HCT116 (cell line): ENCODE measurements around the gene FMNL1. TPM values are rescaled to one million over a fixed set of nuclear protein-coding genes. Genes with fewer than 3 reads are reported as not detected.

Experiments
- ATAC-seq: fragments of 200-7000 bp; cut with Tn5 transposase; 2 replicates; pipeline ENCODE4 v1.9.1; 2020; ENCODE audit warnings: mild to moderate bottlenecking, moderate library complexity
- BruUV-seq: library from RNA; stranded (reverse); fragments of 400-500 nt; replicated peaks from 2 replicates; lab custom pipeline; 2021; lab: Mats Ljungman, UMichigan
- CTCF ChIA-PET: fragments of 300-600 bp; sonication (Branson Sonifier 250); formaldehyde crosslinking; loops from one replicate; lab custom pipeline; 2021; ENCODE audit warnings: antibody characterized with exemption; lab: Charles Lee
- POLR2A ChIA-PET: fragments of 300-600, 350-600 bp; sonication (Branson Sonifier 250); formaldehyde crosslinking; loops from one replicate; lab custom pipeline; 2021; ENCODE audit warnings: antibody characterized with exemption; lab: Charles Lee
- RAD21 ChIA-PET, 2 experiments: fragments of 300-600 bp; sonication (Branson Sonifier 250); formaldehyde crosslinking; loops; one replicate each; lab custom pipeline; 2023; ENCODE audit warnings: low total read pairs in 2 of 2; ENCODE audit not compliant: uncharacterized antibody in 2 of 2, unreplicated experiment in 2 of 2, low non-redundant PET in 1 of 2; lab: Charles Lee
- DNase-seq: peaks from one replicate; pipeline ENCODE4 v3.0.0-alpha.2; 2010; ENCODE audit warnings: low read depth, low spot score
- H2AFZ ChIP-seq: fragments of 200-600 bp; shearing (Covaris generic), sonication (generic); 2 replicates; pipeline ENCODE4 v1.6.1; 2017; ENCODE audit warnings: low read depth, mixed run types, mixed read lengths, antibody characterized with exemption, low read length; ENCODE audit not compliant: poor library complexity, severe bottlenecking
- H3K27ac ChIP-seq: 2 replicates; pipeline ENCODE4 v1.5.1; 2012; ENCODE audit warnings: low read depth, low read length
- H3K27me3 ChIP-seq: fragments of 200-600 bp; sonication (generic); 2 replicates; pipeline ENCODE4 v1.6.1; 2016; ENCODE audit warnings: mixed run types, low read length, mixed read lengths; ENCODE audit not compliant: insufficient read depth
- H3K36me3 ChIP-seq, 2 experiments: fragments of 200-500 bp in 1 of 2; fragments of 200-600 bp in 1 of 2; sonication (Bioruptor generic) in 1 of 2; sonication (generic) in 1 of 2; 2 replicates each; pipeline versions ENCODE4 v1.5.1 to v1.6.1; 2014 to 2016; ENCODE audit warnings: low read length in 2 of 2, inconsistent platforms in 1 of 2, mixed read lengths in 1 of 2, mixed run types in 1 of 2; ENCODE audit not compliant: insufficient read depth in 2 of 2, control insufficient read depth in 1 of 2
- H3K4me1 ChIP-seq, 2 experiments: fragments of 200-600 bp in 1 of 2; sonication (generic) in 1 of 2; 2 replicates each; pipeline versions ENCODE4 v1.5.1 to v1.6.1; 2012 to 2017; ENCODE audit warnings: low read length in 2 of 2, inconsistent platforms in 1 of 2, mild to moderate bottlenecking in 1 of 2, mixed read lengths in 1 of 2, mixed run types in 1 of 2, moderate library complexity in 1 of 2; ENCODE audit not compliant: insufficient read depth in 2 of 2, control insufficient read depth in 1 of 2
- H3K4me2 ChIP-seq: fragments of 200-600 bp; sonication (generic); 2 replicates; pipeline ENCODE4 v1.6.1; 2017; ENCODE audit warnings: mixed run types, low read length, mixed read lengths
- H3K4me3 ChIP-seq, 2 experiments: fragments of 200-600 bp in 1 of 2; sonication (generic) in 1 of 2; replicated peaks in 1 of 2; 2 replicates each; pipeline ENCODE4 v1.5.1; 2011 to 2016; ENCODE audit warnings: low read length in 2 of 2, control low read depth in 1 of 2, low read depth in 1 of 2, mild to moderate bottlenecking in 1 of 2, mixed read lengths in 1 of 2, mixed run types in 1 of 2
- H3K79me2 ChIP-seq: fragments of 200-600 bp; sonication (generic); 2 replicates; pipeline ENCODE4 v1.6.1; 2017; ENCODE audit warnings: mild to moderate bottlenecking, mixed run types, low read length, moderate library complexity, mixed read lengths; ENCODE audit not compliant: insufficient read depth
- H3K9ac ChIP-seq: fragments of 200-600 bp; sonication (generic); 2 replicates; pipeline ENCODE4 v1.6.1; 2016; ENCODE audit warnings: low read length, mixed read lengths
- H3K9me2 ChIP-seq: fragments of 200-600 bp; sonication (generic), shearing (Covaris generic); 2 replicates; pipeline ENCODE4 v1.6.1; 2017; ENCODE audit warnings: mixed run types, mild to moderate bottlenecking, moderate library complexity; ENCODE audit not compliant: insufficient read depth
- H3K9me3 ChIP-seq, 2 experiments: fragments of 200-500 bp in 1 of 2; fragments of 200-600 bp in 1 of 2; sonication (Bioruptor generic) in 1 of 2; sonication (generic) in 1 of 2; 2 replicates each; pipeline ENCODE4 v1.6.1; 2014 to 2017; ENCODE audit warnings: low read length in 2 of 2, mixed read lengths in 2 of 2, inconsistent platforms in 1 of 2, low read depth in 1 of 2, mild to moderate bottlenecking in 1 of 2, mixed run types in 1 of 2, moderate library complexity in 1 of 2; ENCODE audit not compliant: control insufficient read depth in 1 of 2, insufficient read depth in 1 of 2
- H4K20me1 ChIP-seq: fragments of 200-600 bp; sonication (generic), shearing (Covaris generic); 2 replicates; pipeline ENCODE4 v1.6.1; 2017; ENCODE audit warnings: mixed run types, mild to moderate bottlenecking, moderate library complexity; ENCODE audit not compliant: insufficient read depth
- ATF3 ChIP-seq: IDR thresholded peaks from 2 replicates; pipeline ENCODE4 v1.6.1; 2012
- CBX3 ChIP-seq: IDR thresholded peaks from 2 replicates; pipeline ENCODE4 v1.6.1; 2012; ENCODE audit warnings: low read depth
- CTCF ChIP-seq, 3 experiments: fragments of 200-600 bp in 1 of 3; sonication (generic) in 1 of 3; IDR thresholded peaks in 2 of 3; conservative IDR thresholded peaks in 1 of 3; 2 replicates each; pipeline ENCODE4 v1.5.1; 2012 to 2017; ENCODE audit warnings: low read depth in 2 of 3, low read length in 2 of 3, antibody characterized with exemption in 1 of 3, borderline replicate concordance in 1 of 3, control low read depth in 1 of 3, mild to moderate bottlenecking in 1 of 3, mixed read lengths in 1 of 3, mixed run types in 1 of 3, moderate library complexity in 1 of 3; ENCODE audit not compliant: insufficient read depth in 1 of 3
- EGR1 ChIP-seq: IDR thresholded peaks from 2 replicates; pipeline ENCODE4 v1.6.1; 2012; ENCODE audit warnings: low read depth
- ELF1 ChIP-seq: IDR thresholded peaks from 2 replicates; pipeline ENCODE4 v1.6.1; 2012; ENCODE audit warnings: low read depth, borderline replicate concordance
- EZH2 ChIP-seq: fragments of 200-600 bp; sonication (generic); IDR thresholded peaks from 2 replicates; pipeline ENCODE4 v1.6.1; 2017; ENCODE audit warnings: antibody characterized with exemption, mixed run types
- FOSL1 ChIP-seq: IDR thresholded peaks from 2 replicates; pipeline ENCODE4 v1.6.1; 2012; ENCODE audit warnings: low read depth
- POLR2A ChIP-seq: IDR thresholded peaks from 2 replicates; pipeline ENCODE4 v1.7.0; 2011; ENCODE audit warnings: borderline replicate concordance; ENCODE audit not compliant: insufficient read depth, insufficient read length; ENCODE audit errors: extremely low read depth
- RAD21 ChIP-seq: IDR thresholded peaks from 2 replicates; pipeline ENCODE4 v1.6.1; 2012; ENCODE audit warnings: low read depth, mild to moderate bottlenecking
- SIN3A ChIP-seq: IDR thresholded peaks from 2 replicates; pipeline ENCODE4 v1.6.1; 2012; ENCODE audit warnings: low read depth
- SP1 ChIP-seq: IDR thresholded peaks from 2 replicates; pipeline ENCODE4 v1.6.1; 2012; ENCODE audit warnings: low read depth
- SRF ChIP-seq: IDR thresholded peaks from 2 replicates; pipeline ENCODE4 v1.6.1; 2012; ENCODE audit warnings: low read depth
- TCF7L2 ChIP-seq: IDR thresholded peaks from 2 replicates; pipeline ENCODE4 v1.7.0; 2011; ENCODE audit warnings: borderline replicate concordance, inconsistent platforms; ENCODE audit not compliant: insufficient read depth, insufficient read length; ENCODE audit errors: extremely low read depth
- YY1 ChIP-seq: IDR thresholded peaks from 2 replicates; pipeline ENCODE4 v1.6.1; 2011; ENCODE audit warnings: low read length, low read depth, moderate library complexity, mild to moderate bottlenecking; ENCODE audit not compliant: insufficient replicate concordance; ENCODE audit errors: extremely low read depth
- ZBTB33 ChIP-seq: IDR thresholded peaks from 2 replicates; pipeline ENCODE4 v1.6.1; 2011; ENCODE audit warnings: mild to moderate bottlenecking, low read length, moderate library complexity; ENCODE audit not compliant: insufficient replicate concordance; ENCODE audit errors: extremely low read depth
- intact Hi-C: fragments of 100-400 bp; cut with micrococcal nuclease; formaldehyde crosslinking; loops from 2 replicates; pipeline ENCODE4 v1.10.0; 2022
- total RNA-seq: library from RNA; stranded (reverse); gene quantifications from one replicate; pipeline ENCODE4 v1.2.1, GENCODE V29; 2021; ENCODE audit not compliant: unreplicated experiment

The FMNL1 gene
- total RNA-seq, 1 experiment from 2014 or later: 8.2 TPM

- H3K9me3 ChIP-seq: no peaks in the 10 kb centered on the region
- no TSS peak for BruUV-seq
- H2AFZ ChIP-seq: no peak overlapping the region
- ChIA-PET POLR2A (no interaction called here), RAD21 (no interaction called here), CTCF (interaction anchor here (1.9 to 2.9 kb wide), 2 partner anchors 11 to 17 kb away, joined by 5 to 11 read pairs; no protein-coding TSS in a partner anchor)
- peaks cover 11 to 12% of the 10 kb centered on the region in 2 experiments; a peak in 3 of 4 replicates for H3K36me3 ChIP-seq
- no peaks in the 10 kb centered on the region for H3K9me2 ChIP-seq
- H3K4me3 ChIP-seq: no peak overlapping the region
- H3K4me2 ChIP-seq: no peak overlapping the region
- TF ChIP-seq RAD21 (no peak), ELF1 (no peak), SP1 (no peak), EGR1 (no peak), TCF7L2 (no peak), SRF (no peak), SIN3A (no peak), YY1 (no peak), POLR2A (no peak), CBX3 (no peak), FOSL1 (no peak), ATF3 (no peak), EZH2 (no peak), ZBTB33 (no peak), CTCF (IDR thresholded peaks at IDR 0.05 in 2 of 3, conservative IDR thresholded peaks at IDR 0.05 in 1 of 3; ENCODE audit: borderline replicate concordance in 1 of 3, insufficient read depth in 1 of 3, low read depth in 2 of 3, low read length in 2 of 3) (no peak)
- H3K27ac ChIP-seq: no peak overlapping the region
- no peaks in the 10 kb centered on the region for H3K27me3 ChIP-seq
- no peaks in the 10 kb centered on the region for H4K20me1 ChIP-seq
- intact Hi-C loops: no loop called here
- H3K9ac ChIP-seq: no peak overlapping the region
- peaks cover 0 to 6% of the 10 kb centered on the region in 2 experiments; a peak in 2 of 4 replicates for H3K4me1 ChIP-seq
- DNase-seq: no peak
- H3K79me2 ChIP-seq: no peaks in the 10 kb centered on the region
- ATAC-seq: no peak
Measured at GRCh38 chr17:45260204-45260783, 38.6 kb downstream of the FMNL1 start.
